Keratinocyte (primary cell): Measurements from ENCODE around the gene CNPY2. TPM values are rescaled to one million over a fixed set of nuclear protein-coding genes. Genes with fewer than 3 reads are reported as not detected.

Experiments used
- DNase-seq: peaks from one replicate; pipeline ENCODE4 v3.0.0-alpha.2; 2011; ENCODE audit warnings: low read depth, missing footprints, low spot score
- FAIRE-seq: peaks from 2 replicates; lab custom pipeline; 2011; peaks lifted over from hg19 to GRCh38; lab: Jason Lieb, UNC
- H2AFZ ChIP-seq: 2 replicates; pipeline ENCODE4 v1.6.0; 2012; ENCODE audit warnings: low read length, control low read depth, inconsistent platforms; ENCODE audit not compliant: control insufficient read depth
- H3K27ac ChIP-seq: 2 replicates; pipeline ENCODE4 v1.5.1; 2011; ENCODE audit warnings: low read length; ENCODE audit not compliant: control insufficient read depth, insufficient read depth
- H3K27me3 ChIP-seq: 3 replicates; pipeline ENCODE4 v1.6.0; 2011; ENCODE audit warnings: low read length; ENCODE audit not compliant: control insufficient read depth, insufficient read depth; ENCODE audit errors: extremely low read depth
- H3K36me3 ChIP-seq, 2 experiments: 2 replicates in 1 of 2; 3 replicates in 1 of 2; pipeline ENCODE4 v1.5.1; 2011; ENCODE audit warnings: low read length in 2 of 2, mild to moderate bottlenecking in 1 of 2; ENCODE audit not compliant: control insufficient read depth in 2 of 2, insufficient read depth in 2 of 2; ENCODE audit errors: extremely low read depth in 1 of 2
- H3K4me1 ChIP-seq: 3 replicates; pipeline ENCODE4 v1.5.1; 2011; ENCODE audit warnings: low read length; ENCODE audit not compliant: control insufficient read depth, insufficient read depth; ENCODE audit errors: extremely low read depth
- H3K4me2 ChIP-seq: 3 replicates; pipeline ENCODE4 v1.6.0; 2011; ENCODE audit warnings: low read depth, low read length; ENCODE audit not compliant: control insufficient read depth, insufficient read depth; ENCODE audit errors: extremely low read depth
- H3K4me3 ChIP-seq, 3 experiments: fragments of 200-600 bp in 1 of 3; sonication (generic) in 1 of 3; 2 replicates in 2 of 3; 3 replicates in 1 of 3; pipeline ENCODE4 v1.5.1; 2011 to 2016; ENCODE audit warnings: low read length in 3 of 3, mild to moderate bottlenecking in 3 of 3, control low read depth in 2 of 3, inconsistent platforms in 1 of 3, low read depth in 1 of 3, mixed read lengths in 1 of 3, mixed run types in 1 of 3, moderate library complexity in 1 of 3; ENCODE audit not compliant: control insufficient read depth in 2 of 3, insufficient read depth in 2 of 3; ENCODE audit errors: extremely low read depth in 1 of 3
- H3K79me2 ChIP-seq: 2 replicates; pipeline ENCODE4 v1.6.0; 2012; ENCODE audit warnings: low read length; ENCODE audit not compliant: control insufficient read depth, insufficient read depth
- H3K9ac ChIP-seq: 3 replicates; pipeline ENCODE4 v1.6.0; 2011; ENCODE audit warnings: low read length; ENCODE audit not compliant: control insufficient read depth, insufficient read depth; ENCODE audit errors: extremely low read depth
- H3K9me1 ChIP-seq: 3 replicates; pipeline ENCODE4 v1.6.0; 2011; ENCODE audit warnings: low read length; ENCODE audit not compliant: control insufficient read depth, insufficient read depth; ENCODE audit errors: extremely low read depth
- H3K9me3 ChIP-seq: 2 replicates; pipeline ENCODE4 v1.5.1; 2012; ENCODE audit warnings: low read depth, low read length; ENCODE audit not compliant: control insufficient read depth
- H4K20me1 ChIP-seq: 3 replicates; pipeline ENCODE4 v1.6.0; 2011; ENCODE audit warnings: low read length; ENCODE audit not compliant: control insufficient read depth, insufficient read depth; ENCODE audit errors: extremely low read depth
- EZH2 ChIP-seq: IDR thresholded peaks from one replicate; pipeline ENCODE4 v1.6.1; 2012; ENCODE audit warnings: inconsistent platforms, mild to moderate bottlenecking, low read length, moderate library complexity
- dilution Hi-C: fragments of 300-500 bp; cut with MboI; formaldehyde crosslinking; loops from one replicate; pipeline ENCODE4 v1.7.0; 2020; ENCODE audit warnings: low sequenced_read_pairs; ENCODE audit not compliant: extremely low pct_ligation_motif_present
- polyA minus RNA-seq, 3 experiments: library from RNA; depleted of rRNA, polyadenylated mRNA; stranded (reverse); fragments of >200 nt; gene quantifications; 1 replicate in 1 of 3; 2 replicates in 1 of 3; 3 replicates in 1 of 3; pipeline ENCODE4 v1.2.3, GENCODE V29; 2011
- polyA plus RNA-seq, 5 experiments: library from polyadenylated mRNA; depleted of rRNA in 3 of 5; stranded (reverse) in 3 of 5; stranded (forward) in 1 of 5; unstranded in 1 of 5; fragments of >200 nt; gene quantifications; 1 replicate in 1 of 5; 2 replicates in 3 of 5; 3 replicates in 1 of 5; pipeline versions ENCODE4 v1.2.1 to v1.2.3, GENCODE V29; 2011 to 2012; ENCODE audit warnings: missing spikeins in 2 of 5, low read depth in 1 of 5, low replicate concordance in 1 of 5
- TF ChIP-seq, protein P1 (sequence below), 3 experiments: IDR thresholded peaks in 1 of 3; conservative IDR thresholded peaks in 1 of 3; optimal IDR thresholded peaks in 1 of 3; 2 replicates in 2 of 3; 3 replicates in 1 of 3; pipeline versions ENCODE3 to v1.5.1; 2011; ENCODE audit warnings: low read length in 3 of 3, mild to moderate bottlenecking in 3 of 3, moderate library complexity in 2 of 3, control low read depth in 1 of 3, inconsistent platforms in 1 of 3; ENCODE audit not compliant: insufficient read depth in 2 of 3; ENCODE audit errors: extremely low read depth in 1 of 3

CNPY2 gene
- polyA plus RNA-seq (122 to 162 TPM (median 160 TPM) in 3 replicates), polyA minus RNA-seq (23.1 to 90.2 TPM (median 77.2 TPM) in 3 replicates)
- polyA plus RNA-seq (2011; ENCODE audit: low read depth), result 52.6 TPM
- 146 and 188 TPM in 2 replicates for polyA plus RNA-seq (2011; cell fraction: cytosol; rRNA removed)
- 146 and 153 TPM in 2 replicates for polyA plus RNA-seq (2011; cell fraction: nucleus; rRNA removed)
- polyA plus RNA-seq (2012; ENCODE audit: low replicate concordance), result 82.7 and 95.9 TPM in 2 replicates
- 30.5 TPM for polyA minus RNA-seq (2011; cell fraction: cytosol; rRNA and poly(A)+ RNA removed)
- polyA minus RNA-seq (2011; cell fraction: nucleus; rRNA and poly(A)+ RNA removed), result 19.6 and 31.4 TPM in 2 replicates

DNA sequence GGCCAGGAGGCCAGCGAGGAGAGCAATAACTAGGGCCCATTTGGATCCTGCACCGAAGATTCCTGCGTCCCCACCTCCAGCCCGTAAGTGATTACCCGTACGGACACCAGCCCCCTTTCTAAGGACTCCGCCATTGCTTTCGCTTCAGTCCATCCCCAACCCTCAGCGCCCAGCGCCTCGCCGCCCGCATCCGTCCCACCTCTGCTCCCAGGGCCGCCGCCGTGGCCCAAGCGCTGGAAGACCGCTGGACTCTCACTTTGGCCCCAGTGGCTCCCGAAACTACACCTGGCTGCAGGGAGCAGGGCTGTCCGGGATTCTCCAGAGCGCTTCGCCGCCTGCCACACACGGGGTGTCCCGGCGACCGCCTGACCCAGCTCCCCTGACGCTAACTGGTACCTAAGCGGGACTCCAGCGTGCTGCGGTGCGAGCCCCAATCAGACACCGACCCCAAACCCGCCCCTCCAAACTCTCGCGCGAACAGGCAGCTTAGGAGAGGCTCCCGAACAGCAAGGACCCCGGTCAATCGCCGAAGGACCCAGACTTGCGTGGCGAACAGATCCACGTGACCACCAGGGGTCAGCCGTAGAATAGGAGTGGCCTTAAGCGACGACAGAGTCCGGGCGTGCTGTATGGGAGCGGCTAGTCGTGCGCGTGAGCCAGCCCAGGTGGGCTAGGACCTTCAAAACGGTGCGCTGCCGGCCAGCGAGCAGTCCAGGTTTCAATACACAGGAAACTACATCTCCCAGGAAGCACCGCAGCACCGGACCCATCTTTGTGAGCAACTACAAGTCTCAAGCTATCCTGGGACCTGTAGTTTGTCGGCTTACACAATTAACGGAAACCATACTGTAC lies at the start of gene CNPY2:
TSS of gene CNPY2 (minus strand) at position 367 of the 852 bp plus-strand sequence. CDS start 771 bp downstream, outside the sequence.
- Histone ChIP-seq H3K9me1 (no peaks in the 10 kb centered on the region), H3K4me2 (peak within 1 kb of the TSS; percentile 97), H2AFZ (peak within 1 kb of the TSS; percentile 83), H3K27ac (peak within 1 kb of the TSS; percentile 84), H3K9me3 (no peaks in the 10 kb centered on the region), H4K20me1 (no peaks in the 10 kb centered on the region), H3K27me3 (no peaks in the 10 kb centered on the region), H3K4me3 (peak within 1 kb of the TSS; percentile 76 to 95 (median 84)), H3K36me3 (peaks cover 12 to 14% of the 10 kb centered on the region in 2 experiments), H3K4me1 (peaks cover 13% of the 10 kb centered on the region), H3K79me2 (peaks cover 19% of the 10 kb centered on the region), H3K9ac (peak within 1 kb of the TSS; percentile 95)
- DNase-seq (peak; percentile 98), FAIRE-seq (peak; percentile 90)
- dilution Hi-C loops, result no loop called here
- no peak for TF ChIP-seq EZH2
- TF ChIP-seq, protein P1, sequence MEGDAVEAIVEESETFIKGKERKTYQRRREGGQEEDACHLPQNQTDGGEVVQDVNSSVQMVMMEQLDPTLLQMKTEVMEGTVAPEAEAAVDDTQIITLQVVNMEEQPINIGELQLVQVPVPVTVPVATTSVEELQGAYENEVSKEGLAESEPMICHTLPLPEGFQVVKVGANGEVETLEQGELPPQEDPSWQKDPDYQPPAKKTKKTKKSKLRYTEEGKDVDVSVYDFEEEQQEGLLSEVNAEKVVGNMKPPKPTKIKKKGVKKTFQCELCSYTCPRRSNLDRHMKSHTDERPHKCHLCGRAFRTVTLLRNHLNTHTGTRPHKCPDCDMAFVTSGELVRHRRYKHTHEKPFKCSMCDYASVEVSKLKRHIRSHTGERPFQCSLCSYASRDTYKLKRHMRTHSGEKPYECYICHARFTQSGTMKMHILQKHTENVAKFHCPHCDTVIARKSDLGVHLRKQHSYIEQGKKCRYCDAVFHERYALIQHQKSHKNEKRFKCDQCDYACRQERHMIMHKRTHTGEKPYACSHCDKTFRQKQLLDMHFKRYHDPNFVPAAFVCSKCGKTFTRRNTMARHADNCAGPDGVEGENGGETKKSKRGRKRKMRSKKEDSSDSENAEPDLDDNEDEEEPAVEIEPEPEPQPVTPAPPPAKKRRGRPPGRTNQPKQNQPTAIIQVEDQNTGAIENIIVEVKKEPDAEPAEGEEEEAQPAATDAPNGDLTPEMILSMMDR (optimal IDR thresholded peaks at IDR 0.05 in 1 of 3, IDR thresholded peaks at IDR 0.05 in 1 of 3, conservative IDR thresholded peaks at IDR 0.05 in 1 of 3; ENCODE audit: extremely low read depth in 1 of 3, insufficient read depth in 2 of 3, low read length in 3 of 3), result peak in 1 of 3 experiments; percentile 56

DNA sequence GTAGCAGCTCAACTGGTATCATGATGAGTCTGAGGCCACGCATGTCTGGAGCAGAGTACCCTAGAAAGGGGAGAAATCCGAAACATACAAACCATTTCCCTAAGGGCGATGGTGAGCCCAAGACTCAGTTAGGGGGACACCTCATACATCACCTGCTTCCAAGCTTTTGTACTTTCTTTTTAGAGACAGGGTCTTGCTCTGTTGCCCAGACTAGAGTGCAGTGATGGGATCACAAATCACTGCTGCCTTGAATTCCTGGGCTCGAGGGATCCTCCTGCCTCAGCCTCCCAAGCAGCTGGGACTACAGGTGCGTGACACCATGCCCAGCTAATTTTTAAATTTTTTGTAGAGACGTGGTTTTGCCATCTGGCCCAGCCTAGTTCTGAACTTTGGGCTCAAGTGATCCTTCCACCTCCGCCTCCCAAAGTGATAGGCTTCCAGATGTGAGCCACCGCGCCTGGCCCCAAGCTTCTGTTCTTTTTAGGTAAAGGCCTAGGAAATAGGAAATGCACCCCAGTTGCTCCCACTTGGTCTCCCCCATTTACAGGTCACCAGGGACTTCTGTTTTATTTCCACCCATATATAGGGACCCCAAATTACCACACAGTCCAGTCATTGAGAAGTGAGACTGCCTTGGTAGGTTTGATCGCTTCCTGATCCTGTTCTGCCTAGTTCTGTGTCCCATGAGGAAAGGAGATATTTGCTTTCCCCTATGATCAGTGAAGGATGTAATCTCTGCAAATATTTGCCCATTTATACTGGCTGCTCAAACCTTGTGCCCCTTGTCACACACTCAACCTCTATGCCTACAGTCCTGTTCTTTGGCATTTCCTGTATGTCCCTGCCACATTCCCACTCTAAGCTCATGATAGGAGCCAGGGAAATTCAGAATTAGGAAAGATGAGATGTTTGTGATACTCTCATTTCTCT lies 46.6 kb upstream of the CNPY2 start, which contains the start of gene APOF:
TSS of gene APOF (minus strand) at position 728 of the 930 bp plus-strand sequence. CDS start at position 616, 112 bp downstream.
- Histone ChIP-seq H3K36me3 (no peaks in the 10 kb centered on the region), H3K27me3 (no peaks in the 10 kb centered on the region), H3K4me3 (no peak within 1 kb of the TSS), H3K4me1 (peaks cover 15% of the 10 kb centered on the region), H3K9ac (no peak within 1 kb of the TSS), H2AFZ (no peak within 1 kb of the TSS), H3K9me3 (no peaks in the 10 kb centered on the region), H4K20me1 (no peaks in the 10 kb centered on the region), H3K9me1 (no peaks in the 10 kb centered on the region), H3K79me2 (peaks cover 15% of the 10 kb centered on the region), H3K27ac (no peak within 1 kb of the TSS), H3K4me2 (no peak within 1 kb of the TSS)
- TF ChIP-seq, protein P1 (optimal IDR thresholded peaks at IDR 0.05 in 1 of 3, IDR thresholded peaks at IDR 0.05 in 1 of 3, conservative IDR thresholded peaks at IDR 0.05 in 1 of 3; ENCODE audit: extremely low read depth in 1 of 3, insufficient read depth in 2 of 3, low read length in 3 of 3), result no peak
- no peak for TF ChIP-seq EZH2
- dilution Hi-C loops, result no loop called here
- no peak for FAIRE-seq
- DNase-seq, result no peak
